Limb (tissue), 2 donors: ENCODE results near the gene C12orf43.

ENCODE experiments used
- DNase-seq, 2 donors: peaks; one replicate each; pipeline ENCODE4 v3.0.0-alpha.2; 2016; ENCODE audit errors: extremely low spot score in 2 of 2

C12orf43 gene

DNA sequence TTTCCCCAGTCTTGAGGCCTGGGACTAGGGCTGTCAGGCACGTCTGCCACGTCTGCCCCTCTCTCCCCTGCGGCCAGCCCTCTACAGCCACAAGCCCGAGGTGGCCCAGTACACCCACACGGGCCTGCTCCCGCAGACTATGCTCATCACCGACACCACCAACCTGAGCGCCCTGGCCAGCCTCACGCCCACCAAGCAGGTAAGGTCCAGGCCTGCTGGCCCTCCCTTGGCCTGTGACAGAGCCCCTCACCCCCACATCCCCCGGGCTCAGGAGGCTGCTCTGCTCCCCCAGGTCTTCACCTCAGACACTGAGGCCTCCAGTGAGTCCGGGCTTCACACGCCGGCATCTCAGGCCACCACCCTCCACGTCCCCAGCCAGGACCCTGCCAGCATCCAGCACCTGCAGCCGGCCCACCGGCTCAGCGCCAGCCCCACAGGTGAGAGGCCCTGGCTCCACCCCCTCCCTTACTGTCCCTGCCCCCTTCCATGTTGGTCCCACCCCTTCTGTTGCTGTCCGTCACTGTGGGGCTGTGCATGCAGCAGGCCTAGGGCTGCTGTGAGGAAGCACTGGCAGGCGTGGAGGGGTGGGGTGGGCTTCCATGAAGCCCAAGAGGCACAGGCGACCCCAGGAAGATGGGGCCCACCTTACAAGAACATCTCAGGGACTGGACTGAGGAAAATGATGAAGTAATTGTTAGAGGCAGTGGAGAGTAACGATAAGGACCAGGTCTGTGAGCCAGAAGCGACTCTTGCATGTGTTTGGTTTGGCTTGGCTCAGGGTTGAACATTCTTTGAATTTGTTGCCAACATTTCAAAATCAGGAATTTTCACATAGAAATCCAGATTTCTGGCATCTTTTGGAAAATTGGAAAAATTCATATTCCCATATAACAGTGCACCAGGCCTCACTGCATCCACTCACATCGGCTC is 16.8 kb downstream of the C12orf43 start:
- DNase-seq, result no peak

DNA sequence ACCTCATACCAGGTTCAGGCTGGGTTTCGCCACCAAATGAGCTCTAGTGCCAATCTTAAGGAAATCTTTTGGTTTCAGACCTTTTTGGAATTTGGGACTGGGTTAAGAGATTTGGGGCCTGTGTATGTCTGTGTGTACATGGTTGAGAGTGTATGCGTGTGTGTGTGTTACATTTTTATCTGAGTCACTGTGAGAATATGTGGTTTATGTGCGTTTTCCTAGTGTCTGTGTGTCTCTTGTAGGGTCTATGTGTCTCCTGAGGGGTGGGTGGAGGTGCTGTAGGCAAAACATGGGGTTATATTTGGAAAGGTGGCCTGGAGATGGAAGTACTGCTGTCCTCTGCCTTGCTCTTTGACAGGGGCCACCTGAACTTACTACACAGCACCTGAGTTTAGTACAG is 17.9 kb downstream of the C12orf43 start:
- DNase-seq, result no peak

DNA sequence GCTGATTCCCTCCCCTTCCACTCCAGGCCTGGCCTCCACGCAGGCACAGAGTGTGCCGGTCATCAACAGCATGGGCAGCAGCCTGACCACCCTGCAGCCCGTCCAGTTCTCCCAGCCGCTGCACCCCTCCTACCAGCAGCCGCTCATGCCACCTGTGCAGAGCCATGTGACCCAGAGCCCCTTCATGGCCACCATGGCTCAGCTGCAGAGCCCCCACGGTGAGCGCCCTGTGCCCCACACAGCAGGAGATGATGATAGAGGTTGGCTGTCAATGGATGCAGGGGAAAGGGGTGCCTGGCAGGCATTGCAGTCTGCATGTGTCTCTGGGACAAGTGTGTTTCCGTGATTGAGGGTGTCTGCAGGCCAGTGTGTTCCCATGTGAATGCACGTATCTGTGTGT is 18.8 kb downstream of the C12orf43 start:
- no peak for DNase-seq

DNA sequence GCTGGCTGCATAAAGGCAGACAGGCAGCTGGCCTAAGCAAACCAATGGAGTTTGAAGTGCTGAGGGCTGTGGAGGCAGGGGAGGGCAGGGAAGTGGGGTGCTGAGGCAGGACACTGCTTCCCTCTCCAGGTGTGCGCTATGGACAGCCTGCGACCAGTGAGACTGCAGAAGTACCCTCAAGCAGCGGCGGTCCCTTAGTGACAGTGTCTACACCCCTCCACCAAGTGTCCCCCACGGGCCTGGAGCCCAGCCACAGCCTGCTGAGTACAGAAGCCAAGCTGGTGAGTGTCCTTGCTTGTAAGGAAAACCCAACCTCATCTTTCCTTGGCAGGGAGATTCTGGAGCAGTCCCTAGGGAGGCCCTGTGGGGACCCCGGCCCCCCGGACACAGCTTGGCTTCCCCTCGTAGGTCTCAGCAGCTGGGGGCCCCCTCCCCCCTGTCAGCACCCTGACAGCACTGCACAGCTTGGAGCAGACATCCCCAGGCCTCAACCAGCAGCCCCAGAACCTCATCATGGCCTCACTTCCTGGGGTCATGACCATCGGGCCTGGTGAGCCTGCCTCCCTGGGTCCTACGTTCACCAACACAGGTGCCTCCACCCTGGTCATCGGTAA is 20.0 kb downstream of the C12orf43 start:
- no peak for DNase-seq

DNA sequence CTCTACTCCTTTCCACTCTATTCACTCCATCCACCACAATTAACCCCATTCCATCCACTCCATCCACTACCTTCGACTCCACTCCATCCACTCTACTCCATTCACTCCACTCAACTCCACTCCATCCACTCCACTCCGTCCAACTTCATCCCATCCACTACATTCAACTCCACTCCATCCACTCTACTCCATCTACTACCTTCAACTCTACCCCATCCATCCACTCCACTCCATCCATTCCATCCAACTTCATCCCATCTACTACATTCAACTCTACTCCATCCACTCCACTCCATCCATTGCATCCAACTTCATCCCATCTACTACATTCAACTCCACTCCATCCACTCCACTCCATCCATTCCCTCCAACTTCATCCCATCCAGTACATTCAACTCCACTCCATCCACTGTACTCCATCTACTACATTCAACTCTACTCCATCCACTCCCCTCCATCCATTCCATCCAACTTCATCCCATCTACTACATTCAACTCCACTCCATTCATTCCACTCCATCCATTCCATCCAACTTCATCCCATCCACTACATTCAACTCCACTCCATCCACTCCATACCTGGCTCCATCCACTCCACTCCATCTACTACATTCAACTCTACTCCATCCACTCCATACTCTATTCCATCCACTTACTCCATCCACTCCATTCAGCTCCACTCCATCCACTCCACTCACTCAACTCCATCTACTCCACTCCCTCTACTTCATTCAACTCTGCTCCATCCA is 21.5 kb downstream of the C12orf43 start:
- no peak for DNase-seq

DNA sequence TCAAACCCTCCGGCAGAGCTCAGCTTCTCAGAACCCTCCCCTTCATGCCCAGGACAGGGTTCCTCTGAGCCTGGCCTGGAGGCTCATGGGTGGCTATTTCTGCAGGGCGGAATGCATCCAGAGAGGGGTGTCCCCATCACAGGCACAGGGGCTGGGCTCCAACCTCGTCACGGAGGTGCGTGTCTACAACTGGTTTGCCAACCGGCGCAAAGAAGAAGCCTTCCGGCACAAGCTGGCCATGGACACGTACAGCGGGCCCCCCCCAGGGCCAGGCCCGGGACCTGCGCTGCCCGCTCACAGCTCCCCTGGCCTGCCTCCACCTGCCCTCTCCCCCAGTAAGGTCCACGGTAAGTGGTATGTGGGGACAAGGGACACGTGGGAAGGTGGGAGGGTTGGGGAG is 22.2 kb downstream of the C12orf43 start:
- DNase-seq, result no peak

DNA sequence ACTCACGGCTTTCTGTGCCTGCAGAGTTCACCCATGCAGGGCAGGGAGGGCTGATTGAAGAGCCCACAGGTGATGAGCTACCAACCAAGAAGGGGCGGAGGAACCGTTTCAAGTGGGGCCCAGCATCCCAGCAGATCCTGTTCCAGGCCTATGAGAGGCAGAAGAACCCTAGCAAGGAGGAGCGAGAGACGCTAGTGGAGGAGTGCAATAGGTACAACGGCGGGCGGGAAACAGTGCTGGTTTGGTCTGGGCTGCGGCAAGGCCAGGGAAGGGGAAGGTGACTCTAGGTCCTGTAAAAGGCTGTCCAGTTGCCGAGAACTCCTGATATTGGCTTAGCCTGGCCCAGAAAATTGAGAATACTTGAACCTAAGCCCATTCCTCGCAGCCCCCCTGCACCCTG is 22.8 kb downstream of the C12orf43 start:
- DNase-seq, result no peak

DNA sequence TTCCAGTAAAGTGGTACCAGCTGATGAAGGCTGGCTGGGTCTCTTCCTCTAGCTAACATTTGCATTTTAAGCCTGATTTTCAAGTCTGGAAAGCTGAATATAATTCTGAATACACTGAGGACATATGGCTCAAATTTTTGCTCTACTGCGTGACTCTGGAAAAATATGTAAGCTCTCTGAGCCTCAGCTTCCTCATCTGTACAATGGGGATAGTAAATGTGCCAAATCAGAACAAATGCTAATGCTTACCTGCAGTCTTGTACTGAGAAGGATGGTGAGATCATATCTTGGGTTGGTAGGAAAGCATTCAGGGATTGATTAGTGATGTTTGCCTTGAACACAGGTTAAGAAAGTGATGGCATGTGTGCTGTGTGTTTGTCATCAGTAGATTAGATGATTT is 23.3 kb downstream of the C12orf43 start:
- DNase-seq, result no peak

DNA sequence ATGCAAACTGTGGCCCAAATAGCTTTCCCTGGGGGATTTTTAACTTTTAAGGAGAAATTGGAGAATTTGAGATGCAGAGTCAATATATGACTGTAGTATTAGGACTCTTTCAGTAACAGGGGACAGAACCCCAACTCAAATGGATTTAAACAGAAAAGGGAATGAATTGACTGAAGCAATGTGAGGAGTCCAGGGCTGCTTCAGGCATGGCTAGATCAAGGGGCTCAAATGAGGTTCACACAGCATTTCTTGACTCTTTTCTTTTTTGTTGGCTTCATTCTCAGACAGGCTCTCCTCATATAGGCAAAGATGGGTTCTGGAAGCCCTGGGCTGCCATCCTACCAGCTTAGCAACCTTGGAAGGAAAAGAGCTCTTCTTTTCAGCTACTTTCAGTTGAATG is 24.3 kb downstream of the C12orf43 start:
- DNase-seq, result no peak

DNA sequence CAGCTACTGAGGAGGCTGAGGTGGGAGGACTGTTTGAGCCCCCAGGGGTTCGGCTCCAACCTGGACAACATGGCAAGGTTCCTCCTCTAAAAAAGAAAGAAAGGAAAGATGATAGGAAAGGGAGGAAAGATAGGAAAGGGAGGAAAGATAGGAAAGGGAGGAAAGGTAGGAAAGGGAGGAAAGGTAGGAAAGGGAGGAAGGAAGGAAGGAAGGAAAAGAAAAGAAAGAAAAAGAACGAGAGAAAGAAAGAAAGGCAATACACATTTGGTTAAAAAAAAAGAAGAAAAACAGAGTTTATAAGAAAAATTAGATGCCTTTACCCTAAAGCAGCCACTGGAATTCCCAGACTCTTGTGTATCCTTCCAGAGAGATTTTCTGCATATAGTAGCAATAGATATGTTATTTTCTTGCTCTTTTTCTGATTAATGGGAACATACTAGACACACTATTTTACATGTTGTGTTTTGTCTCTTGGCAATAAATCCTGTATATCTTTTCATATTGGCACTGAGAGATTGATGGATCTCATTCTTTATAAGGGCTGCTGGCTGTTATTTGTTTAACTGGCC is 25.7 kb downstream of the C12orf43 start:
- DNase-seq, result no peak

DNA sequence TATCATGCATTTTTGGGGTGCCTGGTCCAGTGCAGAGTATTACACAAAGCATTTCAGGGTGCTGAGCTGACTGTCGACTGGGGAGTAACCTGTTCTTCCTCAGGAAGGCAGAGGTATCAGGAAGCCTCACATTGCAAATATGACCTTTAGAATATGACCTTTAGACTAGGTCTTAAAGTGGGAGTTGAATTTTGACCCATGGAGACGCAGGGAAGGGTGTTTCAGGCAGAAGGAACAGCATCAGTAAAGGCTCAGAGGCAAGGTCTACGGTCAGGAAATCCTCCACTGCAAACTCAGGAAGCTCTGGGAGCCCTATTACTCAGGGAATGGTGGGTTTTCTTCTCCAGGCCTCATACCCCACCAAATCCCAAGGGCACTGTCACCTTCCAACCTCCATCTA is 26.6 kb downstream of the C12orf43 start:
- no peak for DNase-seq

DNA sequence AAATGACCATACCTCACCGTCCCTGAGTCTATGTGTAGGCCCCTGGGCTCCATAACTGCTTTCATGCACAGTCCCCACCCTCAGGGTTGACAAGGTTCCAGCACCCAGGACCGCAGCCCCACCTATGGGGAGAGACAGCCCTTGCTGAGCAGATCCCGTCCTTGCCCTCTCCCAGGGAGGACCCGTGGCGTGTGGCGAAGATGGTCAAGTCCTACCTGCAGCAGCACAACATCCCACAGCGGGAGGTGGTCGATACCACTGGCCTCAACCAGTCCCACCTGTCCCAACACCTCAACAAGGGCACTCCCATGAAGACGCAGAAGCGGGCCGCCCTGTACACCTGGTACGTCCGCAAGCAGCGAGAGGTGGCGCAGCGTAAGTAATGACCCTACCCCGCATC is 27.6 kb downstream of the C12orf43 start:
- DNase-seq, result no peak

DNA sequence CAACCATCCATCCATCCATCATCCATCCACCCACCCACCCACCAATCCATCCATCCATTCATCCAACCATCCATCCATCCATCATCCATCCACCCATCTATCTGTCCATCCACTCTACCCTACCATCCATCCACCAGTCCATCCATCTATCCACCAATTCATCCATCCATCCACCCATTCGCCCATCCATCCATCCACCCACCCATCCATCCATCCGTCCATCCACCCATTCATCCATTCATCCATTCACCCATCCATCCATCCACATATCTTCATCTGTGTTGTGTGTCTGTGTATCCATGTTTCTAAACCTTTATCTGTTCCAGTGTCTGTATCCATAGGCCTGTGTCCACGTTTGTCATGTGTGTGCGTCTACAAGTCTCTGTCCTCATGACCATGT is 28.1 kb downstream of the C12orf43 start:
- no peak for DNase-seq

DNA sequence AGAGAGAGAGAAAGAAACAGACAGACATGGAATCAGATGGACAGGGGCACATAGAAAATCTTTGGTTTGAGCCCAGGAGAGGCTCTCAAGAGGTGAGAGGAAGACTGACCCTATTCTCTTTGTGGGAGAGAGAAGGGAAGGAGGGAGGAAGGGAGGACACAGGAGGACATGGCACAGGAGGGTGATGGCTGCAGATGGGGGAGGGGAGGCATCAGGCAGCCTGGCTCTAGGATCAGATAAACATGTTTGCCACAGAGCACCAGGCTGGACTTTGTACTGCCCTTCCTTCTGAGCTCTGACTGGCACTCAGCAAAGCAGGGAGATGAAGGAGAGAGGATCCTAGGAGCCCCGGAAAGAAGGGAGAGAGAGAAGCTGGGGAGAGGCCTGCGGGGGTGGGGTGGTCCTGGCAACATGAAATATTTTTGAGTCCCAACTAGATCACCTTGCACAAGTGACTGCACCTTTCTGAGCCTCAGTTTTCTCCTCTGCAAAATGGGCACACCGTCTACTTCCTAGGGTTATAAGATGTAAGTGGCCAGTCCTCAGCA is 31.9 kb downstream of the C12orf43 start:
- no peak for DNase-seq

DNA sequence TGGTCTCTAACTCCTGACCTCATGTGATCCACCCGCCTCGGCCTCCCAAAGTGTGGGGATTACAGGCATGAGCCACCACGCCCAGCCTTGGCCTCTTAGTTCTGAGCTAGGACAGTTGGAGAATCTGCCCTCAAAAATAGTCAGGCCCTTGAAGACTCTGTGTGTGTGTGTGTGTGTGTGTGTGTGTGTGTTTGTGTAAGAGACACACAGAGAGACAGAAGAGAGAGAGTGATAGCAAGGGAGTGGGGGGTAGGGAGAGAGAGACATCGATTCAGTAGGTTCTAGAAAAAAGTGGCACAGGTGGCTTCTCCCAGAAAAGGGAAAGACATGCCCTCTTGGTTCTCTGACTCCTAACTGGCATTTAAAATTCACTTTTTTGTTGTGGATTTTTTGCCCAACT is 32.5 kb downstream of the C12orf43 start:
- DNase-seq, result no peak

DNA sequence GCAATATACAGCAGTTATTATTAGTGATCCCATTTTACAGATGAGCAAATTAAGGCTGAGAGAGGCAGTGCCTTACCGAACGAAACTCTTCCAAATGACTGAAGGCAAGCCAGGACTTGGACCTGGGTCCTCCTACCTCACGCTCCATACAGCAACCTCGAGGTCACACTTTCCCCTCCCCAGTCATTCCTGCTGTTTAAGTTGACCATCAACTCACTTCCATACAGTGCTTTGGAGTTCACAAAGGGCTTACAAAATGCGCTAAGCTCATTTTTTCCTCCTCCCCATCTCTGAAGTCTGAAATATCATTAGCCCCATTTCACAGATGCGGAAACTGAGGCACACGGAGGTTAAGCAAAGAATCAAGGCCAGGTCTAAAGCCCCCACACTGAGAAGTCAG is 33.6 kb downstream of the C12orf43 start:
- no peak for DNase-seq

DNA sequence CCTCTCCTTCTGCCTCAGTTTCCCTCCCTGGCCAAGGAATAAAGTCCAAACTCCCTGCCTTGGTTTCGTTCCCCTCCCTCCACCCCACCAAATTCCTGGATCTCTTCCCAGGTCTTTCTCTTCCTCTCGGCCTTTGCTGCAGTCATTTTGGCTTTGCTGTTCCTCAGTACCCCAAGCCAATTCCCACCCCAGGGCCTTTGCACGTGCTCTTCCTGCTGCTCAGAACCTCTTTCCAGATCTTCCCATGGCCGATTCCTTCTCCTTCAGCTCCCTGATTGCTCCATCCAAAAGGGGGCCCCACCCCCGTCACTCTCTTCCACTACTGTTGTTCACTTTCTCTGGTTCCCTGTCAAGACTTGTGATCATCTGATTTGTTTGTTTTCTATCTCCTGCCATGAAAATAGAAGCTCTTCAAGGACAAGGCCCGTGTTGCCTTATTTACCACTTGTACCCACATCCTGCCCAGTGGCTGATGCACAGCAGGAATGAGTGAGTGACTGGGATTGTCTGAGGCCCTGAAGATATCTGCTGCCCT is 34.8 kb downstream of the C12orf43 start:
- DNase-seq, result no peak

DNA sequence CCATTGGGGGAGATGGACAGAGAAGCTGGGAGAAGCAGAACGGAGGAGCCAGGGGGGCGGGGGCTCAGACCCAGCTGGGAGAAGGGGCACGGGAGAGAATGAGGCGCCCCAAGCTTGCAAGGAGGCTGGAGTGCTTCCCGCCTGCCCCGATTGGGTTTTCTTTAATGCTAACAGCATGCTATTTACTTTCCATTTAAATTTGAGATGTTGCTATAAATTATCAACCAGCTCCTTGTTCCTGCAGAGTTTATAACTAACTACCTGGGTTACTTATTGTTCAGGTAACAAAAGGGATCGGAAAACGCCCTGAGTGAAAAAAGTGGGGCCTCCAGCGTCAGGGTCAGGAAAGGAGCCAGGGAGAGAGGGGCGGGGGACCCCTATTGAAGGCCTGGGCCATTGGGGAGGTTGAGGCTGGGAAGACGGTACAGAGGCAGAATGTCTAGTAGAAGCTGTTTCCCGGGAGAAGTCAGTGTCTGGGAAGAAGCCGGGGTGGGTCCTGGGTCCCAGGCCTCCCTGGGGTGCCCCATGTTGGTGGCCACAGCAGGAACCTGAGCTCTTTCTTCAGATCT is 35.4 kb downstream of the C12orf43 start:
- no peak for DNase-seq

DNA sequence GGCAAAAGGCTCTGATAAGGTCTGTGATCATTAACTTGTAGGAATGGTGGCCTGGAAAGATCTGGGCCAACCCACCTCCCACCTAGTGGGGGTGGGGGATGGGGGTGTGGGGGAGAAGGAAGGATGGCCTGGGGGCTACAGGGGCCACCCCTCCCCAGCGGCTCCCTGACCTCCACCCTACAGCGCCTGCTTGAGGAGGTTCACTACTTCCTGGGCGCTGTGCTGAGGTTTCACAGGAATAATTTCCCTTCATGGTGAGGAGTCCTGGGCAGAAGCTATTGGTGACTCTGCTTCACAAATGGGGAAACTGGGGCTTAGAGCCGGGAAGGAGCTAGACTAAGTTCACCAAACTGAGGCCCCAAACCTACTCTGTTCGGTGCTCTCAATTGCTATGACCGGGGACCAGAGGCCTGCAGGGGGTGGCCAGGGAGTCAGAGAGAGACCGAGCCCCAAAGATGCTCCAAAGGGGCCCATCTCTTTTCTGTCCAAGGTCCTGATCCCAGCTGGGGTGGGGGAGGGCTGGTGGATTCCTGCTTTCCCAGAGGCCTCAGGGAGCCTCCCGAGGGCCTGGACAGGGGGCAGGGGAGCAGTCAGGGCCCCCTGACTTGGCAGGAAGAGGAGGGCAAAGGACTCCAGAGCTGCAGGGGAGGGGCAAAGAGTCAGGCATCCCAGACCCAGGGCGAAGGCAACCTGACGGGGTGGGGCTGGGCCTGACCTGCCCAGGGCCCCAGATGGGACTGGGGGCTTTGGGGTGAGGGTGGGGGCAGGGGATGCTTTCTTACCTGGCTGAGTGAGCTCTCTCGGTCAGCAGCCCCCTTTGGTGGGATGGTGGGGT is 36.2 kb downstream of the C12orf43 start:
- DNase-seq, result no peak

DNA sequence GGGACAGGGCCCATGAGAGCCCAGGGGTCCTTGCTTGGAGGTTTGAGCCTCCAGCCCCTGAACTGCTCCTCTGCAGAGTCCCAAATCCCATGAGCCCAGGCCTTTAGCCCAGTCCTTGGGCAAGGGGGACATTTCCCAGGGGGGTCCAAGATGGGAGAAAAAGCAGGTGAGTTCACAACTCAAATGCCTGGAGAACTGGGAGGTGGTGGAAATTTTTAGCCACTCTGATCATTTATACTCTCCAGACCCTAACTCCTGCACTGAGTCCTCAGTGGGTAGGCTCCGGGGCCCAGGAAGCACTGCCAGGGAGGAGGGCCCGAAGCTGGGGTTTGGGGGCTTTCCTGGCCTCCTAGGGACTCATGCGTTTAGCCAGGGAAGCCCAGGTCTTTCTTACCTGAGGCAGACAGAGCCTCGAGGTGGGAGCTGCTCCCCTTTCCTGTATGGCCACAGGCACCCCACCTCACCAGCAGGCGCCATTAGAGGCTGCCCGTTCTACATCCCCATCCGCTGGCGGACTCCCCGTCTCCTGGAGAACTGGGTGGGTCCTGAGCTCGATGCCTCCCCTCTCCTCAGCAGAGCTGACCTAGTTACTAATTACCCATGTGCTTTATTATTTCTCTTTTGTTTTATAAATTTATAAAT is 36.9 kb downstream of the C12orf43 start:
- no peak for DNase-seq
